Mucosa of descending colon (tissue), 3 donors: ENCODE measurements around the gene MERTK. TPM values are rescaled to one million over a fixed set of nuclear protein-coding genes. Genes with fewer than 3 reads are reported as not detected.
A peak's percentile ranks its signal among the peaks of the same experiment; 100 is the strongest.

Experiments used
- ATAC-seq: fragments of 200-7000 bp; cut with Tn5 transposase; one replicate; pipeline ENCODE4 v1.9.1; 2020; ENCODE audit warnings: mild to moderate bottlenecking, moderate library complexity
- DNase-seq, 3 donors: peaks; one replicate each; pipeline ENCODE4 v3.0.0-alpha.2; 2020
- H3K36me3 ChIP-seq: fragments of 200-600 bp; one replicate; pipeline ENCODE4 v1.8.0; 2021; ENCODE audit warnings: low read depth, mild to moderate bottlenecking
- H3K4me1 ChIP-seq: fragments of 200-600 bp; one replicate; pipeline ENCODE4 v1.8.0; 2021; ENCODE audit warnings: low read depth, mild to moderate bottlenecking
- H3K4me3 ChIP-seq: fragments of 200-600 bp; one replicate; pipeline ENCODE4 v1.8.0; 2021; ENCODE audit warnings: mild to moderate bottlenecking
- H3K9me3 ChIP-seq: fragments of 200-600 bp; one replicate; pipeline ENCODE4 v1.8.0; 2021; ENCODE audit warnings: mild to moderate bottlenecking
- CTCF ChIP-seq: fragments of 200-600 bp; IDR thresholded peaks from one replicate; pipeline ENCODE4 v1.8.0; 2022; ENCODE audit warnings: antibody characterized with exemption, mild to moderate bottlenecking
- intact Hi-C, 2 donors: fragments of 100-400 bp; cut with DNase I in 1 of 2; cut with micrococcal nuclease in 1 of 2; formaldehyde crosslinking; loops; one replicate each; pipeline versions ENCODE4 v1.11.0 to v1.11.1; 2022; cut with DNase I, micrococcal nuclease
- total RNA-seq, 3 donors: library from RNA; stranded (reverse); fragmentation: NEBNext Ultra II Directional in 2 of 3; extraction: Animal tissue kit (Norgen Biotek cat#: 25700) in 2 of 3; gene quantifications; one replicate each; pipeline versions ENCODE4 v1.2.1 to v1.2.4, GENCODE V29; 2021 to 2023
- donor health status: DM: no; HTN: no; CAD: no; lungs with moderate emphysema.
- donor health status: DM: no; HTN: no; CAD: no.
- donor health status: DM: no; HTN: yes; CAD: no.

MERTK gene
- total RNA-seq, 3 donors from 2014 or later = 9.3 to 17.2 (median 13.7) TPM

DNA sequence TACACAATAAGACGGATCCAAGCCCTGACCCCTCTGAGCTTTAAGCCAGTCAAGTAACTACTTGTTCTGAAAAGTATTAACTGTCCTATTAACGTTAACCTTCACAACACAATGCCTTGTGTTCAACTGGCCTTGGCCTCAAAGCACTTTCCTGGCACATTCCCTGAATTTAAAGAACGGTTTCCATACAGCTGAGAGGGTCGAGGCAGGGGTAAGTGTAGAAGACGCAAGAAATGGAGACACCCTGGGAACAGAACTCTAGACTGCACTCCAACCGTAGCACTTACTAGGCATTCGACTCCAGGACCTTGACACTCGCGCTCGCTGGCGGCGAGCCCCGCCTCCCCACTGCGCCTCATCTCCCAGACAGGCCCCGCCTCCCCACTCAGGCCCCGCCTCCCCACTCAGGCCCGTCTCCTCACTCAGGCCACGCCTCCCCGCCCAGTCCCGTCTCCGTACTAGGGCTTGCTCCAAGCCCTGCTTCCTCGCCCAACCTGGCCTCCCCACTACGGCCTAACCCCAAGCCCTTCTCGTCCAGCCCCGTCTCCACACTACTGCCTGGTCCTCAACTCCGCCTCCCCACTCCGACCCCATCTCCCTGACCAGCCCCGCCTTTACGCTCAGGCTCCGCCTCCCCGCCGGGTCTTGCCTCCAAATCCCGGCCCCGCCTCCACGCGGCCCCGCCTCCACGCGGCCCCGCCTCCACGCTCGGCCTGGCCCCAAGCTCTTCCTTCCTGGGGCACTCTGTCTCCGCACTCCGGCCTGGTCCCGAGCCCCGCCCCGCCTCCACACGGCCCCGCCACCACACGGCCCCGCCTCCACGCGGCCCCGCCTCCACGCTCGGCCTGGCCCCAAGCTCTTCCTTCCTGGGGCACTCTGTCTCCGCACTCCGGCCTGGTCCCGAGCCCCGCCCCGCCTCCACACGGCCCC, 155.8 kb downstream of the MERTK start:
- DNase-seq (peak; percentile 99 to 100 (median 99)), ATAC-seq (peak; percentile 75)
- intact Hi-C loops = loop anchor here in 1 of 2 donors (10.0 kb wide), 1 partner anchor 201 kb away; the partner anchor contains the start of gene ZC3H8
- H3K4me1 ChIP-seq = peaks cover 38% of the 10 kb centered on the region
- peak overlapping the region; percentile 18 for H3K4me3 ChIP-seq
- no peak for TF ChIP-seq CTCF
- H3K9me3 ChIP-seq = no peaks in the 10 kb centered on the region
- H3K36me3 ChIP-seq = no peaks in the 10 kb centered on the region

DNA sequence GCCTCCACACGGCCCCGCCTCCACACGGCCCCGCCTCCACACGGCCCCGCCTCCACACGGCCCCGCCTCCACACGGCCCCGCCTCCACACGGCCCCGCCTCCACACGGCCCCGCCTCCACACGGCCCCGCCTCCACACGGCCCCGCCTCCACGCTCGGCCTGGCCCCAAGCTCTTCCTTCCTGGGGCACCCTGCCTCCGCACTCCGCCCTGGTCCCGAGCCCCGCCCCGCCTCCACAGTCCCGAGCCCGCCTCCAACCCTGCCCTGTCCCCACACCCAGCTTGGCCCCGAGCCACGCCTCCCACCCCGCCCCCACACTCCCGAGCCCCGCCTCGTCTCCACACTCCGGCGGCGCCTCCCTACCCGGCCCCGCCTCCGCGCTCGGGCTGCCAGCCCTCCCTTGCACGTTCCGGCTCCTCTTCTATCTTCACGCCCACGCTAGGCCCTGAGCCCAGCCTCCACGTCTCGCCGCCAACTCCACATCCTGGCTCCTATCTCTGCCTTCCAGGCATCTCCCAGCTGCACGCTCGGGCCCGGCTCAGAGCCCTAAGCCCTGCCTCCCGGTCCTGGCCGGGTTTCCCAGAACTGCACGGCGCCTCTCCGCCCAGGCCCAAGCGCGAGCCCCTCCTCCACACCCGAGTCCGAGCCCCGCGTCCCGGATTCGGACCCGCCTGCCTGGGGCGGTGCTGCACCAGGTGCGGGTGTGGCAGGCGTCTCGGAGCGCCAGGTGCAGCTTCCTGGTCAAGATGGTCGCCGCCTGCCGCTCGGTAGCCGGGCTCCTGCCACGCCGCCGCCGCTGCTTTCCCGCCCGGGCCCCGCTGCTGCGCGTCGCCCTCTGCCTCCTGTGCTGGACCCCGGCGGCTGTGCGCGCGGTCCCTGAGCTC, 156.7 kb downstream of the MERTK start, which contains the start of gene TMEM87B:
Gene TMEM87B, plus strand, starts transcription at position 423 of the 883 bp plus-strand sequence. Its CDS starts 323 bp downstream, at position 746.
- H3K9me3 ChIP-seq = no peaks in the 10 kb centered on the region
- intact Hi-C loops = loop anchor here in 1 of 2 donors (10.0 kb wide), 1 partner anchor 200 kb away; the partner anchor contains the start of gene ZC3H8
- H3K36me3 ChIP-seq = no peaks in the 10 kb centered on the region
- no peak for TF ChIP-seq CTCF
- peak within 1 kb of the TSS; percentile 85 for H3K4me3 ChIP-seq
- DNase-seq (peak; percentile 98 to 100 (median 99)), ATAC-seq (peak; percentile 79)
- H3K4me1 ChIP-seq = peaks cover 35% of the 10 kb centered on the region

GRCh38 chr2:112055730-112056625, 157.6 kb downstream of the MERTK start:
- peak; percentile 11 for ATAC-seq

DNA sequence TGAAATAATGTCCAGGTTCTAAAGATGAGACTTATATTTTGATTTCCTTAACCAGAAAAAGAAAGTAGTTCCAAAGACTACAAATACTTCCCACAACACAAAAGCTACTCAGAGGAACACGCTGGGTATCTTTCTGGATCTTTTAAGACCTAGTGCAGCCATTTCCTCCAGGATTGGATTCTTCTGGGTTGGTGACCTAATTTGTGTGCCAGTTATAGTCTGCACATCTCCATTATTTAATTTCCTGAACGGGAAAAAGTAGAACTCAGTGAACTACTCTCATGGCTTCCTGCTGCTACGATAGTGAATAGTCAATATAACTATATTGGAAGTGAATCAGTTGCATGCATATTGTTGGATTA, 158.2 kb downstream of the MERTK start:
- intact Hi-C loops = loop anchor here in 1 of 2 donors (10.0 kb wide), 1 partner anchor 198 kb away; the partner anchor contains the start of gene ZC3H8
- Histone ChIP-seq H3K36me3 (no peaks in the 10 kb centered on the region), H3K9me3 (no peaks in the 10 kb centered on the region), H3K4me3 (no peak overlapping the region), H3K4me1 (peaks cover 32% of the 10 kb centered on the region)
- ATAC-seq = no peak
- no peak for DNase-seq
- no peak for TF ChIP-seq CTCF

More at GRCh38 chr2:112055730-112056625, 157.6 kb downstream of the MERTK start:
- H3K4me3 ChIP-seq = peak overlapping the region; percentile 85
- DNase-seq = peak in 2 of 3 donors; percentile 73 to 82
- no peak for TF ChIP-seq CTCF
- H3K9me3 ChIP-seq = no peaks in the 10 kb centered on the region
- intact Hi-C loops = loop anchor here in 1 of 2 donors (10.0 kb wide), 1 partner anchor 199 kb away; the partner anchor contains the start of gene ZC3H8
- no peaks in the 10 kb centered on the region for H3K36me3 ChIP-seq
- peaks cover 32% of the 10 kb centered on the region for H3K4me1 ChIP-seq
